H1 (cell line): ENCODE measurements around the gene ZFAND5. TPM values are rescaled to one million over a fixed set of nuclear protein-coding genes. Genes with fewer than 3 reads are reported as not detected.

Source experiments
- CTCF ChIA-PET: fragments of 300-600 bp; sonication (Branson Sonifier 250); formaldehyde crosslinking; loops from one replicate; lab custom pipeline; 2021; ENCODE audit not compliant: partially characterized antibody; lab: Charles Lee
- POLR2A ChIA-PET: fragments of 300-600 bp; sonication (Branson Sonifier 250); formaldehyde crosslinking; loops from one replicate; lab custom pipeline; 2021; ENCODE audit warnings: inconsistent platforms; ENCODE audit not compliant: partially characterized antibody; lab: Charles Lee
- DNase-seq, 2 experiments: peaks; one replicate each; pipeline versions ENCODE4 v3.0.0 to v3.0.0-alpha.2; 2010 to 2022; ENCODE audit warnings: low spot score in 2 of 2, low read depth in 1 of 2, mixed read lengths in 1 of 2
- FAIRE-seq: peaks from 2 replicates; lab custom pipeline; 2011; peaks lifted over from hg19 to GRCh38; lab: Jason Lieb, UNC
- H2AFZ ChIP-seq: 2 replicates; pipeline ENCODE4 v1.8.1; 2012; ENCODE audit warnings: low read length, inconsistent platforms
- H2AK5ac ChIP-seq: 2 replicates; pipeline ENCODE4 v1.6.1; 2013; ENCODE audit warnings: low read depth, low read length
- H2BK120ac ChIP-seq: replicated peaks from 2 replicates; pipeline ENCODE3; 2013; ENCODE audit warnings: low read depth, low read length, inconsistent platforms
- H2BK12ac ChIP-seq: 2 replicates; pipeline ENCODE4 v1.6.1; 2013; ENCODE audit warnings: low read depth, low read length
- H2BK15ac ChIP-seq: 2 replicates; pipeline ENCODE4 v1.6.1; 2013; ENCODE audit warnings: low read length
- H2BK20ac ChIP-seq: 2 replicates; pipeline ENCODE4 v1.6.1; 2013; ENCODE audit warnings: low read length
- H2BK5ac ChIP-seq: 2 replicates; pipeline ENCODE4 v1.6.1; 2013; ENCODE audit warnings: low read depth, low read length
- H3K14ac ChIP-seq: 2 replicates; pipeline ENCODE4 v1.6.1; 2013; ENCODE audit warnings: inconsistent platforms; ENCODE audit not compliant: insufficient read length
- H3K18ac ChIP-seq: 2 replicates; pipeline ENCODE4 v1.6.1; 2013; ENCODE audit warnings: low read length; ENCODE audit errors: extremely low read depth
- H3K23ac ChIP-seq: 2 replicates; pipeline ENCODE4 v1.6.1; 2013; ENCODE audit warnings: inconsistent platforms; ENCODE audit not compliant: insufficient read length
- H3K23me2 ChIP-seq: 2 replicates; pipeline ENCODE4 v1.6.1; 2013; ENCODE audit warnings: low read depth, low read length
- H3K27ac ChIP-seq: 2 replicates; pipeline ENCODE4 v1.6.1; 2011; ENCODE audit warnings: low read depth, low read length, inconsistent platforms
- H3K27me3 ChIP-seq, 4 experiments: replicated peaks in 1 of 4; 1 replicate in 1 of 4; 2 replicates in 3 of 4; pipeline versions ENCODE4 v1.6.1 to v1.8.1; 2011 to 2013; ENCODE audit warnings: low read length in 3 of 4, mild to moderate bottlenecking in 3 of 4, inconsistent platforms in 2 of 4, mixed read lengths in 2 of 4, moderate library complexity in 1 of 4; ENCODE audit not compliant: control insufficient read depth in 3 of 4, insufficient read depth in 3 of 4; ENCODE audit errors: extremely low read depth in 1 of 4
- H3K36me3 ChIP-seq, 4 experiments: 2 replicates each; pipeline versions ENCODE4 v1.6.1 to v1.8.1; 2011 to 2013; ENCODE audit warnings: mild to moderate bottlenecking in 4 of 4, low read length in 3 of 4, moderate library complexity in 2 of 4, control low read depth in 1 of 4, inconsistent platforms in 1 of 4; ENCODE audit not compliant: insufficient read depth in 4 of 4, control insufficient read depth in 2 of 4
- H3K4ac ChIP-seq: replicated peaks from 2 replicates; pipeline ENCODE3; 2013; ENCODE audit warnings: low read length, low read depth, mixed read lengths, inconsistent platforms; ENCODE audit not compliant: insufficient read length
- H3K4me1 ChIP-seq, 4 experiments: replicated peaks in 1 of 4; 1 replicate in 1 of 4; 2 replicates in 3 of 4; pipeline versions ENCODE4 v1.6.1 to v1.8.1; 2011 to 2013; ENCODE audit warnings: low read length in 3 of 4, inconsistent platforms in 2 of 4, mixed read lengths in 1 of 4; ENCODE audit not compliant: insufficient read depth in 4 of 4, control insufficient read depth in 3 of 4
- H3K4me2 ChIP-seq, 2 experiments: 2 replicates each; pipeline versions ENCODE4 v1.6.1 to v1.8.1; 2011 to 2013; ENCODE audit warnings: low read depth in 2 of 2, low read length in 2 of 2, control low read depth in 1 of 2, inconsistent platforms in 1 of 2, mild to moderate bottlenecking in 1 of 2; ENCODE audit not compliant: insufficient read depth in 1 of 2
- H3K4me3 ChIP-seq, 4 experiments: fragments of 200-600, 300-600 bp in 1 of 4; sonication (generic), shearing (Covaris generic), sonication (Bioruptor Twin) in 1 of 4; 2 replicates each; pipeline versions ENCODE4 v1.5.1 to v1.8.1; 2011 to 2016; ENCODE audit warnings: low read length in 4 of 4, low read depth in 3 of 4, control low read depth in 2 of 4, inconsistent platforms in 2 of 4, mild to moderate bottlenecking in 2 of 4, mixed read lengths in 1 of 4, moderate library complexity in 1 of 4; ENCODE audit not compliant: insufficient read depth in 2 of 4; ENCODE audit errors: extremely low read depth in 1 of 4
- H3K56ac ChIP-seq: replicated peaks from 2 replicates; pipeline ENCODE3; 2013; ENCODE audit warnings: low read depth, mild to moderate bottlenecking, mixed read lengths, low read length, inconsistent platforms; ENCODE audit not compliant: insufficient read length
- H3K79me1 ChIP-seq: 2 replicates; pipeline ENCODE4 v1.6.1; 2013; ENCODE audit warnings: low read depth, low read length, control low read depth
- H3K79me2 ChIP-seq, 2 experiments: 2 replicates each; pipeline versions ENCODE4 v1.6.1 to v1.8.1; 2012 to 2013; ENCODE audit warnings: low read length in 2 of 2, mild to moderate bottlenecking in 2 of 2, inconsistent platforms in 1 of 2; ENCODE audit not compliant: insufficient read depth in 2 of 2, control insufficient read depth in 1 of 2
- H3K9ac ChIP-seq, 4 experiments: replicated peaks in 1 of 4; 1 replicate in 1 of 4; 2 replicates in 3 of 4; pipeline versions ENCODE4 v1.6.1 to v1.8.1; 2011 to 2013; ENCODE audit warnings: low read depth in 3 of 4, low read length in 3 of 4, control low read depth in 2 of 4, mild to moderate bottlenecking in 2 of 4, moderate library complexity in 2 of 4, inconsistent platforms in 1 of 4; ENCODE audit errors: extremely low read depth in 1 of 4
- H3K9me3 ChIP-seq, 2 experiments: 2 replicates each; pipeline versions ENCODE4 v1.6.1 to v1.8.1; 2012 to 2013; ENCODE audit warnings: mild to moderate bottlenecking in 2 of 2, moderate library complexity in 2 of 2, control low read depth in 1 of 2, inconsistent platforms in 1 of 2, low read depth in 1 of 2, low read length in 1 of 2, mixed read lengths in 1 of 2; ENCODE audit not compliant: insufficient read depth in 2 of 2
- H4K20me1 ChIP-seq, 2 experiments: replicated peaks in 1 of 2; 2 replicates each; pipeline versions ENCODE3 to v1.8.1; 2011 to 2013; ENCODE audit warnings: inconsistent platforms in 2 of 2, low read length in 2 of 2, mild to moderate bottlenecking in 1 of 2; ENCODE audit not compliant: insufficient read depth in 2 of 2, control insufficient read depth in 1 of 2
- H4K5ac ChIP-seq: 2 replicates; pipeline ENCODE4 v1.6.1; 2013; ENCODE audit warnings: low read length, low read depth, mixed read lengths, inconsistent platforms; ENCODE audit not compliant: insufficient read length
- H4K8ac ChIP-seq: 2 replicates; pipeline ENCODE4 v1.8.0; 2013; ENCODE audit warnings: mild to moderate bottlenecking, moderate library complexity, low read length, inconsistent platforms; ENCODE audit not compliant: insufficient read depth; ENCODE audit errors: extremely low read depth
- H4K91ac ChIP-seq: replicated peaks from 2 replicates; pipeline ENCODE3; 2013; ENCODE audit warnings: low read length, mixed read lengths, inconsistent platforms; ENCODE audit not compliant: insufficient read length
- WGBS, 2 experiments: shearing (Covaris generic) in 1 of 2; methylation state at CpG; one replicate each; pipeline versions ENCODE4 v1.1.6 to v1.1.7; 2013 to 2015; ENCODE audit warnings: low lambda C conversion rate in 2 of 2, mixed read lengths in 2 of 2, inconsistent platforms in 1 of 2, low coverage in 1 of 2, missing lambda C conversion rate in 1 of 2; ENCODE audit not compliant: insufficient replicate concordance in 2 of 2, insufficient coverage in 1 of 2, insufficient read length in 1 of 2; ENCODE audit errors: extremely low coverage in 1 of 2, missing lambda C conversion rate in 1 of 2; 5-methylcytosine and 5-hydroxymethylcytosine counted together
- polyA plus RNA-seq, 7 experiments: library from polyadenylated mRNA; depleted of rRNA in 3 of 7; stranded (reverse) in 5 of 7; unstranded in 2 of 7; fragments of >200 nt in 5 of 7; fragments of 200-250 nt in 2 of 7; gene quantifications; 1 replicate in 5 of 7; 2 replicates in 1 of 7; 4 replicates in 1 of 7; pipeline versions ENCODE4 v1.2.1 to v1.2.3, GENCODE V29; 2011 to 2013; ENCODE audit warnings: missing spikeins in 2 of 7, mixed read lengths in 2 of 7
- total RNA-seq: library from RNA; stranded (reverse); fragmentation: NEBNext Ultra II Directional; extraction: Animal tissue kit (Norgen Biotek cat#: 25700); gene quantifications from 2 replicates; pipeline ENCODE4 v1.2.1, GENCODE V29; 2021

The ZFAND5 gene
- total and polyA plus RNA-seq, 2 of the 8 experiments (the other 6 are each of a cell fraction or from before 2014, with no cell fraction given), result 76.7 to 225 TPM

GRCh38 chr9:72309364-72310133 lies 55.5 kb downstream of the ZFAND5 start:
- FAIRE-seq (no peak), DNase-seq (no peak)
- no peak overlapping the region for H3K18ac ChIP-seq
- H4K20me1 ChIP-seq, result no peaks in the 10 kb centered on the region
- no peak overlapping the region for H3K4me2 ChIP-seq
- H2AK5ac ChIP-seq, result no peak overlapping the region
- H2BK20ac ChIP-seq, result no peak overlapping the region
- H3K56ac ChIP-seq, result no peak overlapping the region
- ChIA-PET POLR2A (no interaction called here), CTCF (no interaction called here)
- H3K14ac ChIP-seq, result no peak overlapping the region
- H2AFZ ChIP-seq, result no peak overlapping the region
- H2BK15ac ChIP-seq, result no peak overlapping the region
- no peaks in the 10 kb centered on the region for H3K79me1 ChIP-seq
- H4K8ac ChIP-seq, result no peak overlapping the region
- H3K79me2 ChIP-seq, result no peaks in the 10 kb centered on the region
- H3K36me3 ChIP-seq, result no peaks in the 10 kb centered on the region
- H3K27ac ChIP-seq, result no peak overlapping the region
- H2BK120ac ChIP-seq, result no peak overlapping the region
- no peak overlapping the region for H3K23ac ChIP-seq
- no peak overlapping the region for H2BK12ac ChIP-seq
- H2BK5ac ChIP-seq, result no peak overlapping the region
- WGBS, 2 experiments, result 96% methylated on average over 4 of the region's 4 CpGs; no CpG with 5 or more reads in 1 of the 2 experiments
- H3K9me3 ChIP-seq, result no peaks in the 10 kb centered on the region
- no peaks in the 10 kb centered on the region for H3K23me2 ChIP-seq
- no peak overlapping the region for H4K91ac ChIP-seq
- no peak overlapping the region for H3K4me3 ChIP-seq
- H3K27me3 ChIP-seq, result no peaks in the 10 kb centered on the region
- H4K5ac ChIP-seq, result no peak overlapping the region
- H3K4ac ChIP-seq, result no peak overlapping the region
- peaks cover 0 to 3% (median 0%) of the 10 kb centered on the region in 4 experiments; a peak in 1 of 7 replicates for H3K4me1 ChIP-seq
- H3K9ac ChIP-seq, result no peak overlapping the region
